ENCODE measurements around the gene RAD9A. TPM values are rescaled to one million over a fixed set of nuclear protein-coding genes. Genes with fewer than 3 reads are reported as not detected.
"Not testable (repeated sequence)": the region's sequence is repeated elsewhere in the genome, so short reads cannot be mapped to it uniquely, and the experiment has no call there.

The RAD9A gene
- total RNA-seq, 1 donor from 2014 or later: 10.4 TPM

GRCh38 chr11:67422891-67423290, 31.1 kb downstream of the RAD9A start:
- no peak overlapping the region for H3K4me2 ChIP-seq
- no peaks in the 10 kb centered on the region for H4K20me1 ChIP-seq (ENCODE audit: low read depth)
- no peak overlapping the region for H3K27ac ChIP-seq
- Mint-ChIP-seq H3K27ac (peak overlapping the region; percentile 54), H3K4me1 (peaks cover 25% of the 10 kb centered on the region), H3K9me3 (no peaks in the 10 kb centered on the region), H3K36me3 (no peaks in the 10 kb centered on the region), H3K4me3 (peak overlapping the region; percentile 62), H3K27me3 (ENCODE audit: insufficient read depth, low read depth) (peaks cover 14% of the 10 kb centered on the region)
- DNase-seq (ENCODE audit: low spot score): no peak
- TF ChIP-seq CTCF (IDR thresholded peaks at IDR 0.05) (no peak), EZH2phosphoT487 (IDR thresholded peaks at IDR 0.05) (no peak), EZH2 (IDR thresholded peaks at IDR 0.05) (no peak)
- H3F3A ChIP-seq (ENCODE audit: low read depth): peaks cover 8% of the 10 kb centered on the region
- H3K4me3 ChIP-seq: no peak overlapping the region
- no peak overlapping the region for H3K9ac ChIP-seq
- peaks cover 25% of the 10 kb centered on the region for H3K27me3 ChIP-seq
- no peak overlapping the region for H2AFZ ChIP-seq (replicated peaks)
- no peaks in the 10 kb centered on the region for H3K36me3 ChIP-seq
- no peaks in the 10 kb centered on the region for H3K79me2 ChIP-seq (ENCODE audit: low read depth)
- H3K4me1 ChIP-seq: peaks cover 10% of the 10 kb centered on the region
- H3K9me3 ChIP-seq (ENCODE audit: low read depth): no peaks in the 10 kb centered on the region

- no peak for TF ChIP-seq EZH2 (IDR thresholded peaks at IDR 0.05)
- Histone ChIP-seq H3K4me2 (no peak overlapping the region), H3K9me3 (ENCODE audit: low read depth) (no peaks in the 10 kb centered on the region), H3K79me2 (ENCODE audit: low read depth) (peaks cover under 1% of the 10 kb centered on the region), H3K9ac (no peak overlapping the region), H3K27me3 (peaks cover 21% of the 10 kb centered on the region), H3K4me3 (no peak overlapping the region), H3K27ac (no peak overlapping the region), H2AFZ (replicated peaks) (no peak overlapping the region), H4K20me1 (ENCODE audit: low read depth) (no peaks in the 10 kb centered on the region), H3K36me3 (no peaks in the 10 kb centered on the region), H3F3A (ENCODE audit: low read depth) (peaks cover 11% of the 10 kb centered on the region), H3K4me1 (peaks cover 10% of the 10 kb centered on the region)
- H3K27ac Mint-ChIP-seq: no peak overlapping the region
- peaks cover 11% of the 10 kb centered on the region for H3K27me3 Mint-ChIP-seq (ENCODE audit: insufficient read depth, low read depth)
- H3K9me3 Mint-ChIP-seq: no peaks in the 10 kb centered on the region
- no peak for DNase-seq (ENCODE audit: low spot score)
- no peaks in the 10 kb centered on the region for H3K36me3 Mint-ChIP-seq
- H3K4me1 Mint-ChIP-seq: peaks cover 28% of the 10 kb centered on the region
- H3K4me3 Mint-ChIP-seq: no peak overlapping the region
These were observed 31.7 kb downstream of the RAD9A start for GRCh38 chr11:67423466-67423865.

DNA sequence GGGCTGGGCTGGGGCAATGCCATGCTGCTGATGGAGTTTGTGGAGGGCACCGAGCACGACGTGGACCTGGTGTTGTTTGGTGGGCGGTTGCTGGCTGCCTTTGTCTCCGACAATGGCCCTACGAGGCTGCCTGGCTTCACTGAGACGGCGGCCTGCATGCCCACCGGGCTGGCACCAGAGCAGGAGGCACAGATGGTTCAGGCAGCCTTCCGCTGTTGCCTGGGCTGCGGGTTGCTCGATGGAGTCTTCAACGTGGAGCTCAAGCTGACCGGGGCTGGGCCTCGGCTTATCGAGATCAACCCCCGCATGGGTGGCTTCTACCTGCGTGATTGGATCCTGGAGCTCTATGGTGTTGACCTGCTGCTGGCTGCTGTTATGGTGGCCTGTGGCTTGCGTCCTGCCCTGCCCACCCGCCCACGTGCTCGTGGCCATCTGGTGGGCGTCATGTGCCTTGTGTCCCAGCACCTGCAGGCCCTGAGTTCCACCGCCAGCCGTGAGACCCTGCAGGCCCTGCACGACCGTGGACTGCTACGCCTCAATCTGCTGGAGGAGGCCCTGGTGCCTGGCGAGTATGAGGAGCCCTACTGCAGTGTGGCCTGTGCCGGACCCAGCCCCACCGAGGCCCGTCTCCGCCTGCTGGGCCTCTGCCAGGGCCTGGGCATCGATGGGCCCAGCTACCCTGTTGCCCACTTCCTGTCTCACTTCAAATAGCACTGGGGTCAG, 32.3 kb downstream of the RAD9A start:
- Histone ChIP-seq H3K4me1 (peaks cover 12% of the 10 kb centered on the region), H3K27me3 (peaks cover 15% of the 10 kb centered on the region), H3K4me2 (no peak overlapping the region), H3K27ac (no peak overlapping the region), H3K4me3 (no peak overlapping the region), H2AFZ (replicated peaks) (no peak overlapping the region), H4K20me1 (ENCODE audit: low read depth) (no peaks in the 10 kb centered on the region), H3K9ac (no peak overlapping the region), H3K79me2 (ENCODE audit: low read depth) (peaks cover 7% of the 10 kb centered on the region), H3K9me3 (ENCODE audit: low read depth) (no peaks in the 10 kb centered on the region), H3K36me3 (no peaks in the 10 kb centered on the region), H3F3A (ENCODE audit: low read depth) (peaks cover 11% of the 10 kb centered on the region)
- H3K27ac Mint-ChIP-seq: peak overlapping the region; percentile 86
- no peaks in the 10 kb centered on the region for H3K36me3 Mint-ChIP-seq
- no peaks in the 10 kb centered on the region for H3K9me3 Mint-ChIP-seq
- peaks cover 28% of the 10 kb centered on the region for H3K4me1 Mint-ChIP-seq
- peaks cover 11% of the 10 kb centered on the region for H3K27me3 Mint-ChIP-seq (ENCODE audit: insufficient read depth, low read depth)
- no peak overlapping the region for H3K4me3 Mint-ChIP-seq
- no peak for DNase-seq (ENCODE audit: low spot score)
- TF ChIP-seq CTCF (IDR thresholded peaks at IDR 0.05) (no peak), EZH2 (IDR thresholded peaks at IDR 0.05) (no peak), EZH2phosphoT487 (IDR thresholded peaks at IDR 0.05) (no peak)

GRCh38 chr11:67427364-67427859, 35.6 kb downstream of the RAD9A start:
- Histone ChIP-seq H3K4me2 (peak overlapping the region; percentile 100), H2AFZ (replicated peaks) (peak overlapping the region; percentile 97), H3K9ac (peak overlapping the region; percentile 25), H3K79me2 (ENCODE audit: low read depth) (peaks cover 12% of the 10 kb centered on the region), H3K4me3 (peak overlapping the region; percentile 99)
- not testable (repeated sequence) for H3F3A ChIP-seq (ENCODE audit: low read depth); DNase-seq (ENCODE audit: low spot score); H3K36me3 ChIP-seq; H3K27ac ChIP-seq; H3K9me3 Mint-ChIP-seq; H3K27me3 ChIP-seq; H3K36me3 Mint-ChIP-seq; H3K4me1 ChIP-seq; H3K9me3 ChIP-seq (ENCODE audit: low read depth); H4K20me1 ChIP-seq (ENCODE audit: low read depth)
- Mint-ChIP-seq H3K4me1 (peaks cover 24% of the 10 kb centered on the region), H3K4me3 (peak overlapping the region; percentile 93), H3K27ac (peak overlapping the region; percentile 76), H3K27me3 (ENCODE audit: insufficient read depth, low read depth) (peaks cover 13% of the 10 kb centered on the region)
